Prostate gland (tissue), 2 donors: ENCODE measurements around the gene ALDH3B1. TPM values are rescaled to one million over a fixed set of nuclear protein-coding genes. Genes with fewer than 3 reads are reported as not detected.

Experiments
- DNase-seq: peaks from one replicate; pipeline ENCODE4 v3.0.0-alpha.2; 2019; ENCODE audit warnings: low spot score
- H3K27ac ChIP-seq, 2 donors: fragments of 200-600 bp; sonication (generic); 2 replicates each; pipeline ENCODE4 v1.5.1; 2017 to 2019
- H3K27me3 ChIP-seq: fragments of 200-600 bp; sonication (generic); replicated peaks from 2 replicates; pipeline ENCODE4 v1.5.1; 2019; ENCODE audit not compliant: insufficient read depth
- H3K36me3 ChIP-seq, 2 donors: fragments of 200-600 bp; sonication (generic); 1 replicate in 1 of 2; 2 replicates in 1 of 2; pipeline versions ENCODE4 v1.5.1 to v1.8.1; 2017 to 2019
- H3K4me1 ChIP-seq: fragments of 200-600 bp; sonication (generic); replicated peaks from 2 replicates; pipeline ENCODE4 v1.5.1; 2019
- H3K4me3 ChIP-seq, 2 donors: fragments of 200-600 bp; sonication (generic); 2 replicates each; pipeline ENCODE4 v1.5.1; 2017 to 2019
- H3K9me3 ChIP-seq: fragments of 200-600 bp; sonication (generic); 2 replicates; pipeline ENCODE4 v1.5.1; 2017
- CTCF ChIP-seq, 4 experiments: fragments of 200-600 bp in 2 of 4; fragments of 450-650 bp in 2 of 4; sonication (generic) in 2 of 4; IDR thresholded peaks; 1 replicate in 3 of 4; 2 replicates in 1 of 4; pipeline ENCODE4 v1.5.1; 2016 to 2019; ENCODE audit warnings: antibody characterized with exemption in 4 of 4, mild to moderate bottlenecking in 2 of 4, moderate library complexity in 2 of 4
- POLR2A ChIP-seq: fragments of 450-650 bp; IDR thresholded peaks from one replicate; pipeline ENCODE4 v1.6.1; 2016; ENCODE audit warnings: antibody characterized with exemption, mild to moderate bottlenecking
- POLR2AphosphoS5 ChIP-seq: sonication (generic); formaldehyde crosslinking; IDR thresholded peaks from one replicate; pipeline ENCODE4 v1.6.1; 2017; ENCODE audit warnings: antibody characterized with exemption
- WGBS: methylation state at CpG from one replicate; pipeline ENCODE4 v1.1.5; 2018; 5-methylcytosine and 5-hydroxymethylcytosine counted together
- intact Hi-C: fragments of 100-400 bp; cut with DNase I; formaldehyde crosslinking; loops from one replicate; pipeline ENCODE4 v1.14.2; 2022
- total RNA-seq, 2 donors: library from RNA; depleted of rRNA; stranded (reverse); fragments of >200 nt; gene quantifications; one replicate each; pipeline ENCODE4 v1.1.0, GENCODE V29; 2016

Gene ALDH3B1
- total RNA-seq, 2 donors from 2014 or later: 7.2 to 7.9 TPM

- TF ChIP-seq POLR2A: no peak
- TF ChIP-seq CTCF (IDR thresholded peaks at IDR 0.05): no peak
- TF ChIP-seq POLR2AphosphoS5: no peak
- no peak overlapping the region for H3K4me3 ChIP-seq
- H3K27me3 ChIP-seq: no peaks in the 10 kb centered on the region
- DNase-seq: no peak
- intact Hi-C loops: no loop called here
- no peaks in the 10 kb centered on the region for H3K4me1 ChIP-seq
- no peak overlapping the region for H3K27ac ChIP-seq
- WGBS: 71% methylated on average over 8 of the region's 9 CpGs
- no peaks in the 10 kb centered on the region for H3K36me3 ChIP-seq
- H3K9me3 ChIP-seq: no peaks in the 10 kb centered on the region
Observed at GRCh38 chr11:68053117-68053516, 43.0 kb downstream of the ALDH3B1 start.

- 83% methylated on average over 11 of the region's 11 CpGs for WGBS
- Histone ChIP-seq H3K27me3 (no peaks in the 10 kb centered on the region), H3K4me3 (no peak overlapping the region), H3K9me3 (no peaks in the 10 kb centered on the region), H3K36me3 (peaks cover 0 to 5% of the 10 kb centered on the region in 2 donors), H3K4me1 (no peaks in the 10 kb centered on the region), H3K27ac (no peak overlapping the region)
- intact Hi-C loops: no loop called here
- DNase-seq: no peak
- TF ChIP-seq POLR2AphosphoS5: no peak
- TF ChIP-seq CTCF (IDR thresholded peaks at IDR 0.05): no peak
- no peak for TF ChIP-seq POLR2A
Observed at GRCh38 chr11:68053981-68054812, 44.1 kb downstream of the ALDH3B1 start.

GRCh38 chr11:68056317-68057285 lies 46.5 kb downstream of the ALDH3B1 start:
- 92% methylated on average over 12 of the region's 12 CpGs for WGBS
- no peak for TF ChIP-seq POLR2A
- TF ChIP-seq POLR2AphosphoS5: no peak
- TF ChIP-seq CTCF (IDR thresholded peaks at IDR 0.05): no peak
- intact Hi-C loops: no loop called here

GRCh38 chr11:68057807-68058206 lies 47.7 kb downstream of the ALDH3B1 start:
- peaks cover 8 to 17% of the 10 kb centered on the region in 2 donors for H3K36me3 ChIP-seq
- TF ChIP-seq CTCF (IDR thresholded peaks at IDR 0.05) (no peak), POLR2AphosphoS5 (no peak), POLR2A (no peak)
- 98% methylated on average over 4 of the region's 4 CpGs for WGBS

More at GRCh38 chr11:68056317-68057285, 46.5 kb downstream of the ALDH3B1 start:
- Histone ChIP-seq H3K36me3 (peaks cover 3 to 10% of the 10 kb centered on the region in 2 donors), H3K4me1 (no peaks in the 10 kb centered on the region), H3K27ac (no peak overlapping the region), H3K9me3 (no peaks in the 10 kb centered on the region), H3K4me3 (no peak overlapping the region), H3K27me3 (no peaks in the 10 kb centered on the region)
- no peak for DNase-seq

More at GRCh38 chr11:68057807-68058206, 47.7 kb downstream of the ALDH3B1 start:
- H3K9me3 ChIP-seq: no peaks in the 10 kb centered on the region
- no peaks in the 10 kb centered on the region for H3K27me3 ChIP-seq
- no peak overlapping the region for H3K4me3 ChIP-seq
- no peaks in the 10 kb centered on the region for H3K4me1 ChIP-seq
- no peak for DNase-seq
- intact Hi-C loops: no loop called here
- no peak overlapping the region for H3K27ac ChIP-seq
